ENCODE results near the gene ZNF497.
"Not testable (repeated sequence)": the region's sequence is repeated elsewhere in the genome, so short reads cannot be mapped to it uniquely, and the experiment has no call there.

Gene ZNF497

DNA sequence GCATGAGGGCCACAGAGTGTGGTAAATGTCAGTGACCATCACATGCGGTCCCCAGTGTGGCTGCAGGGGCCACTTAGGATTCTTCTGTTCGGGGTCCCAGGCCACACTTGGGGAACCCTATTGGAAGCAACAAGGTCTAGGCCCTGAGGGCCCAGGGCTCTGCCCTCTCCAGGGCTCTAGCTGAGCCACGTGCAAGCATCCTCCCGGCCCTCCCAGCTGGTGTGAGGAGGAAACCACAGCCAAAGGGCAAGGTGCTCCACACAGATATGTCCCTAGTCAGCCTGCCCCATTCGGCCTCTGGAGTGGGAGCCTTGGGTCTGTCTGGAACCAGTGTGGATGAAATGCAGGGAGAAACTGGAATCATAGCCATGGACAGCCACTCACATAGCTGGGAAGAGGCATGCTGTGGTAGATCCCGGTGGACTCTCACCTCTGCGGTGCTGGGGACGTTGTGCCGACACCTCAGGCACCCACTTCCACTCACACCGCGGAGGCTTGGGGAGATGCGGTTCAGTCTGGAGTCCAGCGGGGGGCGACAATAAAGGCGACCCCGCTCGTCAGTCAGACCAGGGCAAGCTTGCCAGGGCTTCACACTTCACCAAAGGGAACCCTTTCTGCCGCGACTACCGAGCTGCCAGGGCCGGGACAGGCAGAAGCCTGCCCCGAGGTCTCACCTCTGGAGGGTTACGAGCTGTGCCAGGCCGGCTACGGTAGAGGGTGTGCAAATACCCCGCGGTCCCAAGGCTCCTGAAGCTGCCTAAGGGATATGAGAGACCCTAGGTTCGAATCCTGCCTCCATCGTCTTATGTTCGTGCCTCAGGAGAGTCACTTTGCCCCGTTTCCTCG is 4.3 kb upstream of the ZNF497 start:
- no peak for ATAC-seq

DNA sequence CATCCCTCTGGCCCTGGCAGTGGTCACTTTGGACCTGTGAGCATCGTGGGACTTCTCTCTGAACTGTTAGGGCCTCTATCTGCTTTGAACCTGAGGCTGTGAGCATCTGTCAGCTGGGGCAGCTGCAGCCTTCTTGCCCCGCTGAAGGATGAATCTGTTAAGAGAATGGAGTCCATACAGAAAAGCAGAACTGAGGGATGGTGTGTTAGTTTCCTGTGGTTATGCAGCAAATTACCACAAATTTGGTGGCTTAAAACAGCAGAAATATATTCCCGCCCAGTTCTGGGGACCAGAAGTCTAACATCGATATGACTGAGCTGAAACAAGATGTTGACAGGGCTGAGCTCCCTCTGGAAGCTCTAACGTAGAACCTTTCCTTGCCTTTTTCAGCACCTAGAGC is 1.6 kb upstream of the ZNF497 start:
- ATAC-seq, result no peak

- ATAC-seq, result peak; percentile 6 to 7
Observed at GRCh38 chr19:58361900-58362271, 665 bp downstream of the ZNF497 start.

GRCh38 chr19:58357481-58358145 is 4.9 kb downstream of the ZNF497 start:
- no peak for ATAC-seq

GRCh38 chr19:58356766-58357480 is 5.6 kb downstream of the ZNF497 start:
- ATAC-seq, result peak in 1 of 2 donors; percentile 2

DNA sequence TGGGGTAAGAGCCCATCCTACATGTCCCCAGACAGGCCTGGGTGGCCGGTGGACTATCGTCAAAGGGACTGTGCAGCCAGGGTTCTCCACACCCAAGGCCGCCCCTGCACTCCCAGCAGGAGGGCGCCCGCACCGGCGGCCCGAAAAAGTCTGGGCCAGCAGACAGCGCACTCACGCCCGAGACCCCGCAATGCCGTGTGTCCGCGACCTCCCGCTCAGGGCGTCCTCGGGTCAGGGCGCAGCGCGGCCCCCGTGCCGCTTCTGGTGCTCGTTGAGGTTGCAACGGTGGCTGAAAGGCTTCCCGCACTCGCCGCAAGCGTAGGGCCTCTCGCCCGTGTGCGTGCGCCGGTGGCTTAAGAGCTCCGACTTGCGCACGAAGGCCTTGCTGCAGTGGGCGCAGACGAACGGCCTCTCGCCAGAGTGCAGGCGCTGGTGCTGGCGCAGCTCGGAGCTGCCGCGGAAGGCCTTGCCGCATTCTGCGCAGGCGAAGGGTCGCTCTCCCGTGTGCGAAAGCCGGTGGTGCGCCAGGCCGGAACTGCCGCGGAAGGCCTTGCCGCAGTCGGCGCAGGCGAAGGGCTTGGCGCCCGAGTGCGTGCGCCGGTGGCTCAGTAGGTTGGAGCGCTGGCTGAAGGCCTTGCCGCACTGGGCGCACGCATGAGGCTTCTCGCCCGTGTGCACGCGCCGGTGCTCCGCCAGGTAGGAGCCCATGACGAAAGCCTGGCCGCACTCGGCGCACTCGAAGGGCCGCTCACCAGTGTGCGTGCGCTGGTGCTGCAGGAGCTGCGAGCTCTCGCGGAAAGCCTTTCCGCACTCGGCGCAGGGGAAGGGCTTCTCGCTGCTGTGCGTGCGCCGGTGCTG is 6.4 kb downstream of the ZNF497 start:
- ATAC-seq, result peak; percentile 53 to 60

- no peak for ATAC-seq
Observed at GRCh38 chr19:58355215-58355796, 7.2 kb downstream of the ZNF497 start.

DNA sequence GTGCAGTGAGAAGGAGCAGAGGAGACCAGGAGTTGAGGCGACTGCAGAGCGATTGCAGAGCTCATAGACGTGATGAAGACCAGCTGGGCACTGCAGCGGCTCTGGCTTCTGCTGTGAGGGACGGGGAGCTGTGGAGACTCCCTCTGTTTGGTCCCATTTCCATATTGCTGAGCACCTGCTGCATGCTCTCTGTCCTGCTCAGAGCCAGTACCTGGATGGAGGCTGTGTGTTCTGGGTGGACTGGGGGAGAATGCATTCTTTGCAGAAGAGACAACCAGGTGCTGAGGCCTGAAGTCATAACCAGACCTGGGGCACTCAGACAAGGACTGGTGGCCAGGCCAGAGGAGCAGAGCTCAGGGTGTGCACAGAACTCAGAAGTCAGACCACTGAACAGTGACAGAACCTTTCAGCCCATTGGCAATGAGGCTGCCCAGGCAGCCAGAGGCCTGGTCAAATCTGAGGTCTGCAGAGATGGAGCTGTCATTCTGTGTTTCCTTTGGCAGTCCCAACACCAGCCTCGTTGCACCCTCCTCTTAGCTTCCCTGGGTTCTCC is 8.0 kb downstream of the ZNF497 start:
- no peak for ATAC-seq

GRCh38 chr19:58353717-58354477 is 8.7 kb downstream of the ZNF497 start:
- no peak for ATAC-seq

- no peak for ATAC-seq
Observed at GRCh38 chr19:58352760-58353671, 9.5 kb downstream of the ZNF497 start, which contains the start of gene A1BG. TSS of gene A1BG (minus strand) at chr19:58353492. CDS start at chr19:58353437, 55 bp downstream.

- no peak for ATAC-seq
Observed at GRCh38 chr19:58351990-58352755, 10.4 kb downstream of the ZNF497 start.

- ATAC-seq, result no peak
Observed at GRCh38 chr19:58351558-58351878, 11.0 kb downstream of the ZNF497 start.

- ATAC-seq, result no peak
Observed at GRCh38 chr19:58350871-58351557, 11.5 kb downstream of the ZNF497 start.

DNA sequence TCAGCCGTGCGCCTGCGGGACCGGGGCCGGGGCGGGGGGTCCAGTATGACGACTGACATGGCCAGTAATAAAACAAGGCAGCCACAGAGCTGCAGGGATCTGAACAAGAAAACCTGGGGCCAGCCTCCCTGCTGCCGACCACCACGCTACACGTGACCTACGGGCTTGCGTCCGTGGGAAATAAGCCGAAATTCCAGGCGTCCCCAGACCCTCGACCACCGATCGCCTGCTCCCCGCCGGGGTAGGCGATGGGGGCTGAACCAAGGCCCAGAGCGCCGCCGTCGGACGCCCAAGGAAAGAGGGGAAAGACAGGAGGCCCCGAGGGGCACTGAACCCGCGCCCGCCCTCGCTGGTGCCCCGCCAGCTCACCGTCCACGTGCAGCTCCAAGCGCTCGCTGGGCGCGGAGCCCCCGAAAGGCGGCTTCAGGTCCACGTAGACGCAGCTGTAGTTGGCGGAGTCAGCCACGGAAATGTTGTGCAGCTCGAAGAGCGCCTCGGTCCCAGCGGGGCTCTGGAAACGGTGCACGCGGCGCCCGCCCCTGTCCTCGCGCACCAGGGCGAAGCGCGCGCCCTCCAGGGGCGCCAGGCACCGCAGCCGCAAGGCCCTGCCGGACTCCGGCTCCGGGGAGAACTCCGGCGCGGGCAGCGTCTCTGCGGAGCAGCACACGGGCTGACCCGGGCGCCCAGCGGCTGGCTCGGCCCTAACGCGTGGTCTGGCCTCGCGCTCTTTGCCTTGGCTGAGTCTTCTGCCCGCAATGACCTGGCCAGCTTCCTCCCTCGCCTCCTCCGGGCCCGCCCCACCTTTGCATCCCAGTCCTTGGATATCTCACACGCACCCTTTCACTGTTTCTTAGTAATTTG is 12.3 kb downstream of the ZNF497 start:
- ATAC-seq, result no peak

- ATAC-seq, result no peak
Observed at GRCh38 chr19:58349590-58349989, 13.0 kb downstream of the ZNF497 start.

- ATAC-seq, result not testable (repeated sequence)
Observed at GRCh38 chr19:58348080-58348479, 14.5 kb downstream of the ZNF497 start.
